Gastrocnemius medialis (tissue), 4 donors: ENCODE results near the gene PIK3C2G.

ENCODE experiments used
- CTCF ChIP-seq, 5 experiments: fragments of 450-650 bp in 3 of 5; fragments of 200-600 bp in 2 of 5; sonication (generic) in 2 of 5; IDR thresholded peaks in 4 of 5; conservative IDR thresholded peaks in 1 of 5; 1 replicate in 4 of 5; 2 replicates in 1 of 5; pipeline ENCODE4 v1.5.1; 2016 to 2019; ENCODE audit warnings: antibody characterized with exemption in 5 of 5, mild to moderate bottlenecking in 3 of 5, moderate library complexity in 3 of 5
- POLR2A ChIP-seq, 2 donors: fragments of 450-650 bp; IDR thresholded peaks; one replicate each; pipeline ENCODE4 v1.6.1; 2017; ENCODE audit warnings: antibody characterized with exemption in 2 of 2, mild to moderate bottlenecking in 2 of 2, moderate library complexity in 2 of 2

- TF ChIP-seq CTCF (IDR thresholded peaks at IDR 0.05 in 4 of 5, conservative IDR thresholded peaks at IDR 0.05 in 1 of 5) = no peak
- TF ChIP-seq POLR2A (IDR thresholded peaks at IDR 0.05) = no peak
Observed at GRCh38 chr12:18343708-18344107, 82.4 kb downstream of the PIK3C2G start.
